H7 (cell line): ENCODE measurements around the gene ABTB2. TPM values are rescaled to one million over a fixed set of nuclear protein-coding genes. Genes with fewer than 3 reads are reported as not detected.

Experiments
- DNase-seq: peaks from one replicate; pipeline ENCODE4 v3.0.0; 2012
- H3K27me3 ChIP-seq: 2 replicates; pipeline ENCODE4 v1.6.0; 2011; ENCODE audit warnings: mild to moderate bottlenecking, low read length; ENCODE audit not compliant: control insufficient read depth, insufficient read depth
- H3K36me3 ChIP-seq: replicated peaks from 2 replicates; pipeline ENCODE4 v1.5.1; 2011; ENCODE audit warnings: low read length; ENCODE audit not compliant: control insufficient read depth, insufficient read depth
- H3K4me3 ChIP-seq: 2 replicates; pipeline ENCODE4 v1.5.1; 2011; ENCODE audit warnings: low read depth, mild to moderate bottlenecking, control low read depth, low read length, moderate library complexity; ENCODE audit not compliant: insufficient read depth
- total RNA-seq: library from RNA; depleted of rRNA; stranded (reverse); fragments of >200 nt; shearing (Covaris generic); gene quantifications from 2 replicates; pipeline ENCODE4 v1.2.3, GENCODE V29; 2014

The ABTB2 gene
- total RNA-seq, 1 experiment from 2014 or later, result 12.2 TPM

DNA sequence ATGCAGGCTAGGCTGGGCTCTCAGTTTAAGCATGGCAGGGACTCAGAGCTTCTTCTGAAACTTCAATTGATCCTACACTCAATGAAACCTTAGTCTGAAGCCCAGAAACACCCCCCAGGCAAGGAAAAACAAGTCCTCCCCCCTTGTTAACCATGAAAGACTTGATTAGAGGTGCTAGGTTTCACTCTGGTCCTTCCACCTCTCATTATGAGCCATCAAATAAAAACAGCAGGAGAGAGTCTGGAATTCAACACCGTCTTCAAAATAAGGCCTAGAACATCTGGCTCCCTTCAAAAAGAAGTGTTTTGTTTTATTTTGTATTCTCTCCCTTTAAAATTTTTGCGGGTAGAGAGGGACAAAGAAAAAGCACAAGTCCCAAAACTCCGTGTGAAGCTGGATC lies 156.7 kb downstream of the ABTB2 start:
- H3K4me3 ChIP-seq, result no peak overlapping the region
- H3K27me3 ChIP-seq, result no peaks in the 10 kb centered on the region
- H3K36me3 ChIP-seq, result no peaks in the 10 kb centered on the region
- no peak for DNase-seq

DNA sequence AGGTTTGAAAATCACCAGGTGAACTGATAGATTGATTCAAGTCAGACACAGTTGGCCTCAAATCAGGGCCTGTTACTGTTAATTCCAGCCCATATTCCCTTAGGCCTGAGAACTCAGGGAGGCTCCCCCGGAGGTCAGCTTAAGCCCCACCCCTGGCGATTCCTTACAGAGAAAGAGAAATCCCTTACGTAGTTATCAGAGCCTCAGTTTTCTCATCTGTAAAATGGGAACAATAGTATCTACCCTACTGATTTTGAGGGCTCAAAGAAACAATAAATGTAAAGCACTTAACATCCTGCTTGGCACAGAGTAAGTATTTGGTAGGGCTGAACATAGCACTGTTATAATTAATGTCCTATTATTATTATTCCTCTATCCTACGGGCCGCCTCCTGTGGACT lies 158.3 kb downstream of the ABTB2 start:
- no peak for DNase-seq
- no peaks in the 10 kb centered on the region for H3K27me3 ChIP-seq
- no peak overlapping the region for H3K4me3 ChIP-seq
- H3K36me3 ChIP-seq, result no peaks in the 10 kb centered on the region

DNA sequence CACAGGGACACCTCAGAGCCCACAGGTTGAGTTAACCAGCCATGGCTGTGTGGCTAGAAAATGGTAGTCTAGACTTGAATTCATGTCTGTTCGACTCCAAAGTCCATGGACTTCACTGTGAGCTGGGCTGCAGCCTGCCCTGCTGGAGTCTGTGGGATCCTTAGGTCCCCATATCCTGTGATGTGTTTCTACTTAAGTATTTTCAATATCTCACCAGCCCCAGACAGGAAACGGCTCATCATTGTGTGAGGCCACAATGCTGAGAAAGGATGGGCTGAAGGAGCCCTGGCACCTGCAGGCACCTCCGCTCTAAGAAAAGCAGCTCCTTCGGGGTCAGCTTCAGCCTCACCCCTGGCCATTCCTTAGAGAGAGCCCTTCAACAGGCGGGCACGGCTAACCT lies 159.3 kb downstream of the ABTB2 start:
- no peak overlapping the region for H3K4me3 ChIP-seq
- H3K36me3 ChIP-seq, result no peaks in the 10 kb centered on the region
- DNase-seq, result no peak
- no peaks in the 10 kb centered on the region for H3K27me3 ChIP-seq

DNA sequence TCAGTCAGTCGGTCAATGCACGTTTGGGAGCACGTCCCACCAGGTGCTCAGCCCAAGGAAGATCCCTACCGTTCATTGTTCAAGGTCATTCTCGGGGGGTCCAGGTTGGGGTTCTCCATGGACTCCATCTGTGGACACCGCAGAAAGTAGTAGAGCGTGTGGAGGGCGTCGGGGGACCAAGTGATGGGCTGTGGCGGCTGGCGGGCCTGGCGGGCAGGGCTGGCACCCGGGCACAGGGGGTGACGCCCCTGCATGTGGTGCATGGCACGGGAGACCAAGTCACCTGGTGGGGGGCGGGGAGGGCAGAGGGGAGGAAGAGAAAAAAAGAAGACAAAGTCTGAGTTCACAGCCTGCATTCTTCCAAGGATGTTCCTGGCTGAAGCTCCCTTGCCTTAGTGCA lies 160.6 kb downstream of the ABTB2 start:
- Histone ChIP-seq H3K27me3 (no peaks in the 10 kb centered on the region), H3K4me3 (no peak overlapping the region), H3K36me3 (no peaks in the 10 kb centered on the region)
- DNase-seq, result no peak

DNA sequence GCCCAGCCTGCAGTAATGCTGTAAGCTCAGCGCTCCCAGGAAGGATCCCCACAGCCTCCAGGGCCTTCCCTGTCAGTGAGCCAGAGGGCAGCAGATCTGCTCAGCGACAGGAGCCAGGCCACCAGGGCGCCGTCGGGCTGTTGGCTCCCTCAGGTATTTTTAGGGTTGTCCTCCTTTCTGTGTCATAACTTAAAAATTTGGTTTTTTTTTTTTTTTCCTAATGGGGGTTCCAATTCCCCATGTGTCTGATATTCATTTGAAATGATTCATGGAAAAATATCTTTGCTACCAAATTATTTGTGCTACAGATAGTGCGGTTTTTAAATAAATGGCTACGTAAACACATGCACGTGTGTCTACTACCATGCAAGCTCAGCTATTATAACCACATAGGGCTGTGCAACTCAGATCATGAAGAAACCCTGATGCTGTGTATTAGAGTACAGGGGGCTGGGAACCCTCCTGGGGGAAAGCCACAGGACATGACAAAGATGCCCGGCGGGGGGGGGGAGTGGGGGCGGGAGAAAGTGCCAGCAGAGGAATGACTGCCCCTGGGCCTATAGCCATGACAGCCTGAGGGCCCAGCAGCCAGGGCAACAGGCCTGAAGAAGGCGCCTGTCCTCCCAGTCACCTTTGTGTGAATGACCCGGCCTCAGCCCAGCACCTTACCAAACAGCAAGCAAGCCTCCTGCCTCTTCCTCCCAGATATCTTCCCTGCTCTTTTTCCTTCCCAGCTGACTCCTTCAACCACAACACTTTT lies 163.1 kb downstream of the ABTB2 start:
- peak; percentile 81 for DNase-seq
- no peaks in the 10 kb centered on the region for H3K36me3 ChIP-seq
- no peaks in the 10 kb centered on the region for H3K27me3 ChIP-seq

DNA sequence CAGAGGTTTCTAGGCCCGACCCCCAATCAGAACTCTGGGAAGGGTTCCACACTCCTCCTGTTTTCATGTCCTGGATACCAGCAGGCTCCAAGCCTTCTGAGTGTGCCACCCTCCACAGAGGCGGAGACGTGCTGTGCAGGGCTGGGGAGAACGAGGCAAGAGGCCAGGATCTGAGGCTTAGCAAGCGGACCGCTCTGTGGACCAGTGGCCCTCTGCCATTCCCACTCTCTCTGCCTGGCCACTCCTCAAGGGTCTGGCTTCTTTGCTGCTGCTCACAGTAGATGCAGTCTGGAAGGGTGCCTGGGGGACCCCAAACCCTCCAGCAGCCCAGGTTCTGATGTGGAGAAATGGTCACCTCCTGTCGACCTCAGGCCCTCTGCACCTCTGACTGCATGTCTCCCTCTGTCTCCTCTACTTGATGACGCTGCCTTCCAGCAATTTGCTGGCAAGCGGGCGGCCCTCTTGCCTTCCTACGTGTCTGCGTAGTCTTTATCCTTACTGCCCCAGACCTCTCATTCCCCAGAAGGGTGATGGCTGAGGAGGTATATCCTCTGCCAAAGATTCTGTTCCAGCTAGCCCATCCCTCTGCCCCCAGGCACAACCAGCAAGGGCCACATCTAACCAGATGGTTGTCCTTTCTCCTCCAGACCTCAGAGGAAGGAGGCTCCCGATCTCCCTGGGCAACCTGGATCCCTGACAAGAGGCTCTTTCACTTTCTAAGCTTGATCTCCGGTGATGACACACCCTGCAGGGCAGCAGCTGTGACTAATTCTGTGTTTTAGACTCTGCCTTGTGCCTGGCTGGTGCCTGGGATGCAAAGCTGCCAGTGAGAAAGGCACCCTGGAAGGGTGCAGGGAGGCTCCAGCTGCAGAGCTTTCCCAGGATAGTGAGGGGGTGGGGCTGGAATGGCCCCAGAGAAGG lies 165.1 kb downstream of the ABTB2 start:
- H3K36me3 ChIP-seq, result no peaks in the 10 kb centered on the region
- no peaks in the 10 kb centered on the region for H3K27me3 ChIP-seq
- H3K4me3 ChIP-seq, result no peak overlapping the region
- no peak for DNase-seq

More for the DNA sequence above, 163.1 kb downstream of the ABTB2 start:
- H3K4me3 ChIP-seq, result no peak overlapping the region

DNA sequence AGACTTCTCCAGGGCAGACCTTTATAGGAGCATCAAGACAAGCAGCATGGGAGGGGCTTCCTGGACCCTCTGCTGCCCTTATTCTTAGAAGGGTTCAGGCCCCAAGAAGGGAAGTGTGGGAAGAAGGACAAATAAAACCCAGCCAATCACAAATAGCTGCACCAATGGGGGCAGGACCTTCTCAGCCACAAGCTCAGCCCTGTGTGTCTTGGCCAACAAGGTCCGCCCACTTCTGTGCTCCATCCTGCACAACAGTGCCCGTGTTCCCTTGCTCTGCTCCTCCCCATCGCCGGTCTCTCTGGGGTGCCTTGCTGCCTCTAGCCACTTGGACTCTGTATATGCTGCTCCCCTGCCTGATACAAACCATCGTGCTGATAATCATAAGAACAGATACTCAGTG lies 166.2 kb downstream of the ABTB2 start:
- no peaks in the 10 kb centered on the region for H3K27me3 ChIP-seq
- DNase-seq, result peak; percentile 66
- no peak overlapping the region for H3K4me3 ChIP-seq
- no peaks in the 10 kb centered on the region for H3K36me3 ChIP-seq

DNA sequence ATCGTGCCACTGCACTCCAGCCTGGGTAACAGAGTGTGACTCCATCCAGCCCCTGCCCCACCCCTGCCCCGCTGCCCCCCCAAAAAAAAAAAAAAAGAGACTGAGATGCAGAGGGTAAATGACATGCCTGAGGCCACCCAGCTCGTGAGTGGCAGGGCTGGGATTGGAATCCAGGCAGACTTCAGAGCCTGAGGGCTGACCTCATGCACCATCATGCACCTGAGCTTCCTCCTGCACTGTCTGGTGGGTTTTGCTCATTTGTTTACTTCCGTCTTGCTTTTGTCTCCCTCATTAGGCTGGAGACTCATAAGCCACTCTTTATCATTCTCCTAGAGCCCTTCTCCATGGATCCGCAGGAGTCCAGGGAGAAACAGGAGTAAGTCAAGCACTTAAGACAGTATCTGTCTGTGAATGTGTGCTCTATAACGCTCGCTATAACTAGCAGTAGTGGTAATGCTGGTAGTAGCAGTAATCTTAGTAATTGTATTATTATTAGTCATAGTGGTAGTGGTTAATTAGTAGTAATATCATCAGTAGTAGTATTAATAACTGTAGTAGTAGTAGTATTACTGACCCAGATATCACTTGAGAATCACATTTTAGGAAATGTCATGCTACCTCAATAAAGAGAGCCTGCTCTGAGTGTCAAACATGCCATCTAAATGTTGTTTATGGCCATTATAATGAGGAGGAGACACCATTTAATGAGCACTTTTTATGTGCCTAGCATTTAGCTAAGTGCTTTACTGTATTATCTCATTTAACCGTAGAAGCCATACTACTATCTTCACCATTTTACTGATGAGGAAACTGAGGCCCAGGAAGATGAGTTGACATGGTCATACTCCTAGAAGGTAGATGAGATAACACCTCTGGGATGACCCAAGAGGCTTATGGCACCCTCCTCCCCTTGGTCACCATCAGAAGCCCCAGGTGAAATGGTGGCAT lies 167.3 kb downstream of the ABTB2 start:
- Histone ChIP-seq H3K27me3 (no peaks in the 10 kb centered on the region), H3K4me3 (no peak overlapping the region), H3K36me3 (no peaks in the 10 kb centered on the region)
- no peak for DNase-seq

DNA sequence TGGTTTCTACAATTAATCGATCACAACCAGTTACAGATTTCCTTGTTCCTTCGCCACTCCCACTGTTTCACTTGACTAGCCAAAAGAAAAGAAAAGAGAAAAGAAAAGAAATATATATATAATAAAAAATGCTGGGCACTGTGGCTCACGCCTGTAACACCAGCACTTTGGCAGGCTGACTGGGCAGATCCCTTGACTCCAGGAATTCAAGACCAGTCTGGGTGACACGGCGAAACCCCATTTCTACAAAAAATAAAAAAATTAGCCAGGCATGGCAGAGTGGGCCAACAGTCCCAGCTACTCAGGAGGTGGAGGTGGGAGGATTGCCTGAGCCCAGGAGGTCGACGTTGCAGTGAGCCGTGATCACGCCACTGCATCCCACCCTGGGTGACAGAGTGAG lies 168.6 kb downstream of the ABTB2 start:
- DNase-seq, result no peak
- H3K36me3 ChIP-seq, result no peaks in the 10 kb centered on the region
- H3K27me3 ChIP-seq, result no peaks in the 10 kb centered on the region
- H3K4me3 ChIP-seq, result no peak overlapping the region

DNA sequence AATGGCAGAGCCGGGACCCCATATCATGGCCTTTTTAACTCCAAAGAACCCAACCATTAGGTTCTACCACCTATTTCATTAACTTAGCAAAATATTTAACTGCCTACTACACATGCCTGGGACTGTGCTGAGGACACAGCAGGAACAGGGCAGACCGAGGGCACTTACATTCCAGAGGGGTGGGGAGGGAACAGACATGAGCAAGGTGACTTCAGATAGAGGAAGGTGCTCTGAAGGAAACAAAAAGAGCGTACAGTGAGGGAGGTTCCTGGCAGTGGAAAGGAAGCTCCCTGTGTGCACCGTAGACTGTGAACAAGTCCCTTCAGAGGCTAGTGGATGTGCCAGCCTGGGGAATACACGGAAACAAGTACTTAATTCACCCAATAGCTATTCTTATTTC lies 169.6 kb downstream of the ABTB2 start:
- no peak overlapping the region for H3K4me3 ChIP-seq
- H3K36me3 ChIP-seq, result no peaks in the 10 kb centered on the region
- DNase-seq, result peak; percentile 74
- no peaks in the 10 kb centered on the region for H3K27me3 ChIP-seq

DNA sequence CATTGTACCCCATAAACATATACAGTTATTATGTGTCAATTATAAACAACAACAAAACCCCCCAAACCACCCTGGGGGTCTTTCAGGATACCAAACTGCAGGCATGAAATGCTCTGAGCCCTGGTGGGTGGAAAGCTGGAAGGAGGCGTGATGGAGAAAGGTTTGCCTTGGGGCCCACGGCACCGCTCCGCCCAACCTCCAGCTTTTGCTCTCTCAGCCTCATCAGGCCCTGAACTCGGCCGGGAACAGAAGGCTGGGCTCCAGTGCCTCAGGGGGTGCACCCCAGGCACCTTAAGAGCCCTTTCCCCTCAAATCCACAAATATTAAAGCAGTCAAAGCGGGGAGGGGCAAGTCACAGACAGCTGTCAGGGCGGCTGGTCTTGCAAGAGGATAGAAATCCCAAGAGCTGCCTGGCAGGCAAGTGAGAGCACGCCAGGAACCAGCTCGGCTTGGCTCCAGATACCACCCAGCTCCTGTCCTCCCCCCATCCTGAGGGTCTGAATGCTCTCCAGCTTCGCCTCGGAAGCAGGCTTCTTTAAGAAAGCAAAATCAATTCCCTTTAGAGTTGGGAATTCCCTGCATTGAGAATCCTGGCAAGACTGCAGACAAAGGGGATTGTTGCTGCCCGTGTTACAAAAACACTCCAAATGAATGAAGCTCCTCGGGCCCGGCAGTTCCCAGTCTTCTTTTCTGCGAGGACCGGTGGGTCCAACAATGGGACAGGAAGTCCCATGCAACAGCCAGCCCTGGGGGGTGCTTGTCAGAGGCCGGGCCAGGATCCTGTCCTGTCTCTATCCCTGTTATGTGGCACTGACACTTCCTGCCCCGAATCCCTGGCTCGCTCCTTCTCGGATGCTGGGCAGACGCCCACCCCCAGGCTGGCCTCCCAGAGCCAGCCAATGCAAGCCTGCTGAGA lies 171.6 kb downstream of the ABTB2 start:
- Histone ChIP-seq H3K36me3 (no peaks in the 10 kb centered on the region), H3K4me3 (no peak overlapping the region), H3K27me3 (no peaks in the 10 kb centered on the region)
- DNase-seq, result peak; percentile 82

DNA sequence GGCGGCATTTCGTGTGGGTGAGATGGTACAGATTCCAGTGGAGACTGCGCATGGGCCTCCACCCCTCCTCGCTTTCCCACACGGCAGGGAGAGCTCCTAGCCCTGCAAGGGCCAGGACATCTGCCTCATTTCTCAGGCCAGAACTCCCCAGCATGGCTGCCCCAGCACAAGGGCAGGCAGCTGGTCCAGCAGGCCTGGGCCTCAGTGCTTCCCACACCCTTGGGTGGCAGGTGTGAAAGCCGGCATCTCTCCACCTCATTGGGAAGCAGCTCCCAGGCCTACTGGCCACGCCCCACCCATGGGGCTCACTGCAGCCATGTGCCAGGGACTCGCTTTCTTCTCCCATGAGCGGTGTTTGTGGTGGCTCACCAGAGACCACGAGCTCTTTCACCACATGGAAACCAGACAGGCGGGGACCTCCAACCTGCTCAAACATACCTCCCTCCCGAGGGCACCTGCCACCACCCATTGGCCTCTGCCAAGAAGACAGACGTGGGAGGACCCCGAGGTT lies 173.2 kb downstream of the ABTB2 start:
- Histone ChIP-seq H3K4me3 (no peak overlapping the region), H3K36me3 (no peaks in the 10 kb centered on the region), H3K27me3 (no peaks in the 10 kb centered on the region)
- DNase-seq, result no peak

DNA sequence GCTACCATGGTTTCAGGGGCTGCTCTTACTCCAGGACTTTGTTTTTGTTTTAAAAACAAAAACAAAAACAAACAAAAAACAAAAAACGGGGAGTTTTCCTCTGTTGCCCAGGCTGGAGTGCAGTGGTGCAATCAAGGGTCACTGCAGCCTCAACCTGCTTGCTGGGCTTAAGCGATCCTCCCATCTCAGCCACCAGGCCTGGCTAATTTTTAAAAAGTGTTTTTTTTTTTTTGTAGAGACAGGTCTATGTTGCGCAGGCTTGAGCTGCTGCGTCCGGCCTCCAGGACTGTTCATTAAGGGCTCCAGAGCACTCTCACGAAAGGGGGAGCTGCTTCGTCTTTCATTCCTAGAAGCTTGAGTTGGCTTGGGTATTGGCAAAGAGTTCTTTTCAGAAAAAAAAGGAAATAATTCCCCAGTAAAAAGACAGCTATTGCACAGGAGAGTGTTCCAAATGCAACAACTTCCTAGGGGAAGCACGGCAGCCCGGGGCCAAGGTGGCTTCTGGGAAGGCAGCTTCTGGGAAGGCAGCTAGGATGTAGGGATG lies 173.9 kb downstream of the ABTB2 start:
- H3K27me3 ChIP-seq, result no peaks in the 10 kb centered on the region
- DNase-seq, result no peak

More for the DNA sequence above, 173.9 kb downstream of the ABTB2 start:
- H3K36me3 ChIP-seq, result no peaks in the 10 kb centered on the region
- H3K4me3 ChIP-seq, result no peak overlapping the region
